ENCODE data around the gene MAP3K7. TPM values are rescaled to one million over a fixed set of nuclear protein-coding genes. Genes with fewer than 3 reads are reported as not detected.

MAP3K7 gene
- polyA plus RNA-seq, 1 donor (not counting 4 experiments of a cell fraction or from before 2014, with no cell fraction given) = 43.5 TPM

GRCh38 chr6:90611543-90612312 is 24.9 kb upstream of the MAP3K7 start:
- no peak for FAIRE-seq
- dilution Hi-C loops (cut with MboI; ENCODE audit: extremely low pct_ligation_motif_present, low sequenced_read_pairs) = no loop called here

DNA sequence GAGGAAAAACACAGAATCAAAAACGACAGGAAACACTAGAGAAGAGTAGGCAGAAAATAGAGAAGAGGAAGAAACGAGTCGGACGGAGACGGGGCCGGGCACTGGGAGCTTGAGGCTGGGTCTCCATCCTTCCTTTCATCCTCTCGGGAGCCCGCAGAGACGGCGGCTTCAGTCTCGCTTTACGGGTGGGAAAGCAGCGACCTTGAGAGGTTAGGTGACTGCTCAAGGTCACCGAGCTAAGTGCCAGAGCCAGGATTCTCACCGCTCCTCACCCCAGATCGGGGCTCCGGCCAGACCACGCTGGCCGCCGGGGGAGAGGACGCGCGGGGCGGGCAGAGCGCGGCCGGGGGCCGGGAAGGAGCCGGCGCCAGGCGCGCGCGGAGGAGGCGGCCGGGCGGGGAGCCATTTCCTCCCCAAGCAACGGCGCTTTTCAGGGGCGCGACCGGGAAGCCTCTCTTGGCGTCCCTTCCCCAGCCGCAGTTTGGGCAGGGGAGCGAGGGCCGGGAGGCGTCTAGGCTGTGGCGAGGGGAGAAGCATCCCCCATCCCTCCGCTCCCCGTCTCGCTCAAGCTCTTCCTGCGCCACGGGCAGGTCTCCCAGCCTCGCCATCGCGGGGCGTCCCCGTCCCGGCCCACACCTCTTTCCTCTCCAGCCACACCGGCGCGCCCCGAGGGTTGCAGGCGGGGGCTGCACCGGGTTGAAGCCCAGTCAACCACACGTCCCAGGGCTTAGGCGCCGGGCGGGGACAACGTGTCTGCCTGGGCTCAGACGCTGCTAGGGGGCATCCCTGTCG is 24.1 kb upstream of the MAP3K7 start:
- no peak overlapping the region for H3K27ac ChIP-seq (ENCODE audit: control insufficient read depth, insufficient read depth, low read length)
- H3K27me3 ChIP-seq (ENCODE audit: control insufficient read depth, extremely low read depth, insufficient read depth, low read length) = peaks cover 7% of the 10 kb centered on the region
- H4K20me1 ChIP-seq (ENCODE audit: control insufficient read depth, extremely low read depth, insufficient read depth, low read length) = no peaks in the 10 kb centered on the region
- TF ChIP-seq EZH2 (IDR thresholded peaks at IDR 0.05; ENCODE audit: low read length) = no peak
- TF ChIP-seq, protein P1, sequence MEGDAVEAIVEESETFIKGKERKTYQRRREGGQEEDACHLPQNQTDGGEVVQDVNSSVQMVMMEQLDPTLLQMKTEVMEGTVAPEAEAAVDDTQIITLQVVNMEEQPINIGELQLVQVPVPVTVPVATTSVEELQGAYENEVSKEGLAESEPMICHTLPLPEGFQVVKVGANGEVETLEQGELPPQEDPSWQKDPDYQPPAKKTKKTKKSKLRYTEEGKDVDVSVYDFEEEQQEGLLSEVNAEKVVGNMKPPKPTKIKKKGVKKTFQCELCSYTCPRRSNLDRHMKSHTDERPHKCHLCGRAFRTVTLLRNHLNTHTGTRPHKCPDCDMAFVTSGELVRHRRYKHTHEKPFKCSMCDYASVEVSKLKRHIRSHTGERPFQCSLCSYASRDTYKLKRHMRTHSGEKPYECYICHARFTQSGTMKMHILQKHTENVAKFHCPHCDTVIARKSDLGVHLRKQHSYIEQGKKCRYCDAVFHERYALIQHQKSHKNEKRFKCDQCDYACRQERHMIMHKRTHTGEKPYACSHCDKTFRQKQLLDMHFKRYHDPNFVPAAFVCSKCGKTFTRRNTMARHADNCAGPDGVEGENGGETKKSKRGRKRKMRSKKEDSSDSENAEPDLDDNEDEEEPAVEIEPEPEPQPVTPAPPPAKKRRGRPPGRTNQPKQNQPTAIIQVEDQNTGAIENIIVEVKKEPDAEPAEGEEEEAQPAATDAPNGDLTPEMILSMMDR (optimal IDR thresholded peaks at IDR 0.05 in 1 of 3, IDR thresholded peaks at IDR 0.05 in 1 of 3, conservative IDR thresholded peaks at IDR 0.05 in 1 of 3; ENCODE audit: extremely low read depth in 1 of 3, insufficient read depth in 2 of 3, low read length in 3 of 3) = no peak
- dilution Hi-C loops (cut with MboI; ENCODE audit: extremely low pct_ligation_motif_present, low sequenced_read_pairs) = no loop called here
- FAIRE-seq = no peak
- peak overlapping the region; percentile 41 to 72 (median 61) for H3K4me3 ChIP-seq (ENCODE audit: control insufficient read depth in 2 of 3, extremely low read depth in 1 of 3, insufficient read depth in 2 of 3, low read depth in 1 of 3, low read length in 3 of 3)
- H3K36me3 ChIP-seq (ENCODE audit: control insufficient read depth in 2 of 2, extremely low read depth in 1 of 2, insufficient read depth in 2 of 2, low read length in 2 of 2) = no peaks in the 10 kb centered on the region
- no peaks in the 10 kb centered on the region for H3K4me1 ChIP-seq (ENCODE audit: control insufficient read depth, extremely low read depth, insufficient read depth, low read length)
- H3K4me2 ChIP-seq (ENCODE audit: control insufficient read depth, extremely low read depth, insufficient read depth, low read depth, low read length) = peak overlapping the region; percentile 81
- no peak overlapping the region for H3K9ac ChIP-seq (ENCODE audit: control insufficient read depth, extremely low read depth, insufficient read depth, low read length)
- H3K9me3 ChIP-seq (ENCODE audit: control insufficient read depth, low read depth, low read length) = no peaks in the 10 kb centered on the region
- no peak for DNase-seq (ENCODE audit: low read depth, low spot score)
- H2AFZ ChIP-seq (ENCODE audit: control insufficient read depth, low read length) = peak overlapping the region; percentile 92
- no peaks in the 10 kb centered on the region for H3K9me1 ChIP-seq (ENCODE audit: control insufficient read depth, extremely low read depth, insufficient read depth, low read length)
- H3K79me2 ChIP-seq (ENCODE audit: control insufficient read depth, insufficient read depth, low read length) = no peaks in the 10 kb centered on the region

More at GRCh38 chr6:90611543-90612312, 24.9 kb upstream of the MAP3K7 start:
- H3K27me3 ChIP-seq (ENCODE audit: control insufficient read depth, extremely low read depth, insufficient read depth, low read length) = peaks cover 7% of the 10 kb centered on the region
- no peak for TF ChIP-seq EZH2 (IDR thresholded peaks at IDR 0.05; ENCODE audit: low read length)
- TF ChIP-seq, protein P1 (optimal IDR thresholded peaks at IDR 0.05 in 1 of 3, IDR thresholded peaks at IDR 0.05 in 1 of 3, conservative IDR thresholded peaks at IDR 0.05 in 1 of 3; ENCODE audit: extremely low read depth in 1 of 3, insufficient read depth in 2 of 3, low read length in 3 of 3) = no peak
- H3K4me2 ChIP-seq (ENCODE audit: control insufficient read depth, extremely low read depth, insufficient read depth, low read depth, low read length) = peak overlapping the region; percentile 81
- H3K79me2 ChIP-seq (ENCODE audit: control insufficient read depth, insufficient read depth, low read length) = no peaks in the 10 kb centered on the region
- H3K27ac ChIP-seq (ENCODE audit: control insufficient read depth, insufficient read depth, low read length) = no peak overlapping the region
- DNase-seq (ENCODE audit: low read depth, low spot score) = no peak
- peak overlapping the region; percentile 92 for H2AFZ ChIP-seq (ENCODE audit: control insufficient read depth, low read length)
- H3K9ac ChIP-seq (ENCODE audit: control insufficient read depth, extremely low read depth, insufficient read depth, low read length) = no peak overlapping the region
- peak overlapping the region; percentile 41 to 72 (median 61) for H3K4me3 ChIP-seq (ENCODE audit: control insufficient read depth in 2 of 3, extremely low read depth in 1 of 3, insufficient read depth in 2 of 3, low read depth in 1 of 3, low read length in 3 of 3)
- H3K9me3 ChIP-seq (ENCODE audit: control insufficient read depth, low read depth, low read length) = no peaks in the 10 kb centered on the region
- H3K4me1 ChIP-seq (ENCODE audit: control insufficient read depth, extremely low read depth, insufficient read depth, low read length) = no peaks in the 10 kb centered on the region
- no peaks in the 10 kb centered on the region for H4K20me1 ChIP-seq (ENCODE audit: control insufficient read depth, extremely low read depth, insufficient read depth, low read length)
- no peaks in the 10 kb centered on the region for H3K36me3 ChIP-seq (ENCODE audit: control insufficient read depth in 2 of 2, extremely low read depth in 1 of 2, insufficient read depth in 2 of 2, low read length in 2 of 2)
- no peaks in the 10 kb centered on the region for H3K9me1 ChIP-seq (ENCODE audit: control insufficient read depth, extremely low read depth, insufficient read depth, low read length)

Measured in keratinocyte (primary cell).